ENCODE data around the gene DPM2. TPM values are rescaled to one million over a fixed set of nuclear protein-coding genes. Genes with fewer than 3 reads are reported as not detected.

Gene DPM2
- total and polyA plus RNA-seq, 2 of the 4 experiments (the other 2 are of a cell fraction), result 10.8 to 60.6 TPM

- DNase-seq (no peak), ATAC-seq (ENCODE audit: low read depth) (no peak)
- peak overlapping the region; percentile 83 for H2AFZ ChIP-seq (replicated peaks; ENCODE audit: low read length, poor library complexity)
- H4K8ac ChIP-seq (ENCODE audit: low read depth in 2 of 2, low read length in 2 of 2), result no peak overlapping the region; a peak in 1 of 4 replicates
- no TSS peak for BruUV-seq (replicated peaks)
- H2AK9ac ChIP-seq (replicated peaks; ENCODE audit: low read depth, low read length, poor library complexity), result peak overlapping the region; percentile 97
- no peaks in the 10 kb centered on the region for H3K36me3 ChIP-seq (ENCODE audit: control insufficient read depth, insufficient read depth, low read length)
- no CpG with 5 or more reads among the region's 5 CpGs for WGBS, 2 experiments (ENCODE audit: extremely low coverage in 2 of 2, insufficient read length in 1 of 2)
- peaks cover 24 to 70% of the 10 kb centered on the region in 2 experiments for H3K79me1 ChIP-seq (ENCODE audit: low read depth in 1 of 2, low read length in 2 of 2)
- H3K9me1 ChIP-seq (ENCODE audit: insufficient read depth, low read length), result peaks cover 11% of the 10 kb centered on the region; the same call in 1 of the 2 replicates
- TF ChIP-seq RAD21 (IDR thresholded peaks at IDR 0.05; ENCODE audit: low read length), result no peak
- peak overlapping the region; percentile 51 for H2BK5ac ChIP-seq (ENCODE audit: low read depth, low read length, poor library complexity, severe bottlenecking)
- peak overlapping the region; percentile 61 for H3K4me3 ChIP-seq (ENCODE audit: insufficient read depth, low read depth, low read length)
- H3K23ac ChIP-seq (ENCODE audit: low read depth, low read length), result peak overlapping the region; percentile 76
- peak overlapping the region; percentile 52 for H3K4ac ChIP-seq (ENCODE audit: low read depth, low read length)
- no peak overlapping the region for H2BK15ac ChIP-seq (ENCODE audit: low read depth, low read length)
- intact Hi-C loops (cut with micrococcal nuclease), result loop anchor here (1.0 kb wide), 1 partner anchor 37 kb away; no protein-coding TSS in a partner anchor
- H3K9me3 ChIP-seq (ENCODE audit: control insufficient read depth, insufficient read depth, low read length), result no peaks in the 10 kb centered on the region
- H4K20me1 ChIP-seq (ENCODE audit: insufficient read depth, low read length), result peaks cover 63% of the 10 kb centered on the region
- no peaks in the 10 kb centered on the region for H3K27me3 ChIP-seq (ENCODE audit: control insufficient read depth, insufficient read depth, low read length)
- peaks cover 34% of the 10 kb centered on the region for H3K4me1 ChIP-seq (ENCODE audit: control insufficient read depth, insufficient read depth, low read length)
- peak overlapping the region; percentile 93 for H3K14ac ChIP-seq (replicated peaks; ENCODE audit: low read depth, low read length)
- dilution Hi-C loops (cut with HindIII; ENCODE audit: low sequenced_read_pairs, unreplicated experiment), result no loop called here
- peak overlapping the region; percentile 34; the same call in 1 of the 2 replicates for H3K56ac ChIP-seq (ENCODE audit: extremely low read depth, insufficient read depth, low read length)
- peak overlapping the region; percentile 96 for H3K4me2 ChIP-seq (ENCODE audit: low read depth, low read length)
- no peak overlapping the region for H4K5ac ChIP-seq (ENCODE audit: low read depth, low read length)
- no peak overlapping the region for H3K18ac ChIP-seq (ENCODE audit: low read depth, low read length)
- in situ Hi-C loops (cut with MboI; ENCODE audit: low sequenced_read_pairs), result no loop called here
- peak overlapping the region; percentile 82; the same call in 1 of the 2 replicates for H2AK5ac ChIP-seq (ENCODE audit: low read depth, low read length)
- H2BK120ac ChIP-seq (ENCODE audit: low read depth, low read length), result peak overlapping the region; percentile 16; the same call in 1 of the 2 replicates
- peak overlapping the region; percentile 50; the same call in 1 of the 2 replicates for H4K91ac ChIP-seq (ENCODE audit: insufficient read depth, low read depth, low read length)
- no peak overlapping the region for H2BK20ac ChIP-seq (ENCODE audit: low read depth, low read length)
- peak overlapping the region; percentile 76 for H3K9ac ChIP-seq (ENCODE audit: low read depth, low read length)
- ChIA-PET POLR2A (ENCODE audit: unreplicated experiment) (no interaction called here), CTCF (interaction anchor here (1.0 to 1.3 kb wide), 2 partner anchors 37 to 139 kb away, joined by 3 read pairs; no protein-coding TSS in a partner anchor)
- peak overlapping the region; percentile 62 for H3K27ac ChIP-seq (ENCODE audit: insufficient read depth, low read length)
Observed at GRCh38 chr9:127979015-127979332, 41.3 kb upstream of the DPM2 start.

Measured in IMR-90 (cell line).